Heart right ventricle (tissue), 16 donors: ENCODE results near the gene CTCFL. TPM values are rescaled to one million over a fixed set of nuclear protein-coding genes. Genes with fewer than 3 reads are reported as not detected.
A peak's percentile ranks its signal among the peaks of the same experiment; 100 is the strongest.

ENCODE experiments used
- ATAC-seq, 8 donors: fragments of 200-7000 bp; cut with Tn5 transposase; one replicate each; pipeline ENCODE4 v1.9.1; 2020; ENCODE audit warnings: mild to moderate bottlenecking in 8 of 8, moderate library complexity in 8 of 8, moderate number of reproducible peaks in 1 of 8
- DNase-seq, 2 donors: peaks; one replicate each; pipeline ENCODE4 v3.0.0-alpha.2; 2020
- H3K27ac ChIP-seq, 10 donors: fragments of 200-600 bp; sonication (generic) in 2 of 10; one replicate each; pipeline versions ENCODE4 v1.5.0 to v1.8.0; 2020 to 2022; ENCODE audit warnings: mild to moderate bottlenecking in 3 of 10
- H3K27me3 ChIP-seq, 7 donors: fragments of 200-600 bp; one replicate each; pipeline ENCODE4 v1.8.0; 2021 to 2022; ENCODE audit warnings: mild to moderate bottlenecking in 2 of 7
- H3K36me3 ChIP-seq, 9 donors: fragments of 200-600 bp; sonication (generic) in 1 of 9; one replicate each; pipeline versions ENCODE4 v1.5.0 to v1.8.0; 2020 to 2022; ENCODE audit warnings: mild to moderate bottlenecking in 2 of 9
- H3K4me1 ChIP-seq, 9 donors: fragments of 200-600 bp; sonication (generic) in 1 of 9; one replicate each; pipeline versions ENCODE4 v1.5.0 to v1.8.0; 2020 to 2022; ENCODE audit warnings: mild to moderate bottlenecking in 4 of 9
- H3K4me3 ChIP-seq, 10 donors: fragments of 200-600 bp; sonication (generic) in 2 of 10; one replicate each; pipeline versions ENCODE4 v1.5.0 to v1.8.0; 2020 to 2022; ENCODE audit warnings: mild to moderate bottlenecking in 7 of 10, moderate library complexity in 2 of 10
- H3K9me3 ChIP-seq, 11 donors: fragments of 200-600 bp in 10 of 11; sonication (generic) in 2 of 11; one replicate each; pipeline versions ENCODE4 v1.5.0 to v1.8.0; 2013 to 2022; ENCODE audit warnings: mild to moderate bottlenecking in 2 of 11, control low read depth in 1 of 11, moderate library complexity in 1 of 11
- CTCF ChIP-seq, 9 donors: fragments of 200-600 bp; sonication (generic) in 2 of 9; IDR thresholded peaks; one replicate each; pipeline versions ENCODE4 v1.5.0 to v1.8.0; 2021 to 2022; ENCODE audit warnings: antibody characterized with exemption in 9 of 9, mild to moderate bottlenecking in 5 of 9, moderate library complexity in 1 of 9
- WGBS, 2 donors: extraction: QIAGEN DNeasy Blood & Tissue Kit; methylation state at CpG; one replicate each; pipeline ENCODE4 v1.1.7; 2013; ENCODE audit warnings: inconsistent platforms in 1 of 2; 5-methylcytosine and 5-hydroxymethylcytosine counted together
- intact Hi-C, 10 donors: fragments of 100-400 bp; cut with DNase I; formaldehyde crosslinking; loops; one replicate each; pipeline versions ENCODE4 v1.11.1 to v1.14.2; 2022
- polyA plus RNA-seq, 2 donors: library from polyadenylated mRNA; stranded (reverse); fragments of 200-250 nt; gene quantifications; one replicate each; pipeline ENCODE4 v1.2.3, GENCODE V29; 2013
- total RNA-seq, 10 donors: library from RNA; stranded (reverse); fragmentation: NEBNext Ultra II Directional in 3 of 10; extraction: Animal tissue kit (Norgen Biotek cat#: 25700) in 3 of 10; gene quantifications; one replicate each; pipeline versions ENCODE4 v1.2.1 to v1.2.4, GENCODE V29; 2021 to 2023
- donor health status: Arrhythmogenic right ventricular cardiomyopathy.
- donor health status: ischemic (EF 13 %, LVEDD 7.1; RV severe dilation, severe dysfunction).
- donor health status: healthy with polysubstance abuse.
- donor health status: DM: no; HTN: yes; CAD: no.
- donor health status: DM: no; HTN: no; CAD: no.
- donor health status: ischemic (EF 25% LVEDD 6.9; RV normal size, moderate dysfunction).
- donor health status: ischemic (EF 25% LVEDD 5.7; RV mildly dilated, moderate dysfunction).
- donor health status: healthy.
- donor health status: DM: yes; HTN: yes; CAD: no.
- donor health status: Ischemic cardiomyopathy.
- donor health status: ischemic (EF 35%, LVEDD 5.7; RV mildly dilated, moderate dysfunction).
- donor health status: nonischemic (EF 11% LVEDD 7.7; RV severe dilation, severe dysfunction).
- donor health status: DM: yes; HTN: yes; CAD: no.
- donor health status: PGD.
- donor health status: ischemic (EF 29% LVEDD 5.4; RV normal size, mild dysfunction).
- donor health status: nonischemic (EF 23%, LVEDD 6.1; RV moderate dilation, normal function).

CTCFL gene
- total and polyA plus RNA-seq, 12 donors, result not detected

GRCh38 chr20:57500962-57501361 lies 24.0 kb downstream of the CTCFL start:
- H3K27me3 ChIP-seq, result peaks cover 0 to 63% (median 5%) of the 10 kb centered on the region in 7 donors
- no peaks in the 10 kb centered on the region for H3K36me3 ChIP-seq
- no peak for TF ChIP-seq CTCF (IDR thresholded peaks at IDR 0.05)
- H3K9me3 ChIP-seq, result no peaks in the 10 kb centered on the region
- 81 to 88% methylated on average over 17 of the region's 17 CpGs for WGBS, 2 donors
- no peak overlapping the region for H3K27ac ChIP-seq
- peaks cover 0 to 28% (median 6%) of the 10 kb centered on the region in 9 donors for H3K4me1 ChIP-seq
- DNase-seq (no peak), ATAC-seq (no peak)
- intact Hi-C loops, result loop anchor here in 1 of 10 donors (10.0 kb wide), 1 partner anchor 416 kb away; no protein-coding TSS in a partner anchor
- H3K4me3 ChIP-seq, result no peak overlapping the region

- intact Hi-C loops, result loop anchor here in 1 of 10 donors (10.0 kb wide), 1 partner anchor 415 kb away; no protein-coding TSS in a partner anchor
- H3K27me3 ChIP-seq, result peaks cover 0 to 67% (median 4%) of the 10 kb centered on the region in 7 donors
- H3K36me3 ChIP-seq, result no peaks in the 10 kb centered on the region
- no peak overlapping the region for H3K4me3 ChIP-seq
- H3K27ac ChIP-seq, result no peak overlapping the region
- 85 to 95% methylated on average over 7 of the region's 7 CpGs for WGBS, 2 donors
- DNase-seq (no peak), ATAC-seq (no peak)
- H3K4me1 ChIP-seq, result peaks cover 0 to 31% (median 6%) of the 10 kb centered on the region in 9 donors
- H3K9me3 ChIP-seq, result no peaks in the 10 kb centered on the region
- TF ChIP-seq CTCF (IDR thresholded peaks at IDR 0.05), result no peak
Observed at GRCh38 chr20:57500235-57500634, 24.7 kb downstream of the CTCFL start.

- DNase-seq, result no peak
- peaks cover 0 to 67% (median 4%) of the 10 kb centered on the region in 7 donors for H3K27me3 ChIP-seq
- H3K27ac ChIP-seq, result no peak overlapping the region
- intact Hi-C loops, result loop anchor here in 7 of 10 donors (5.0 to 10.0 kb wide), 5 partner anchors 65 to 415 kb away; no protein-coding TSS in a partner anchor
- 57 to 65% methylated on average over 14 of the region's 14 CpGs for whole genome bisulfite sequencing, 2 donors
- no peak for TF ChIP-seq CTCF (IDR thresholded peaks at IDR 0.05)
- peaks cover 0 to 37% (median 10%) of the 10 kb centered on the region in 9 donors for H3K4me1 ChIP-seq
- no peak overlapping the region for H3K4me3 ChIP-seq
- no peaks in the 10 kb centered on the region for H3K9me3 ChIP-seq
- no peak for ATAC-seq
- no peaks in the 10 kb centered on the region for H3K36me3 ChIP-seq
Observed at GRCh38 chr20:57499676-57500075, 25.3 kb downstream of the CTCFL start.

- DNase-seq, result no peak
- H3K27me3 ChIP-seq, result peaks cover 0 to 67% (median 4%) of the 10 kb centered on the region in 7 donors
- H3K4me1 ChIP-seq, result peaks cover 0 to 38% (median 16%) of the 10 kb centered on the region in 9 donors
- no peak overlapping the region for H3K27ac ChIP-seq
- H3K4me3 ChIP-seq, result no peak overlapping the region
- WGBS, 2 donors, result 39 to 48% methylated on average over 20 of the region's 20 CpGs
- H3K36me3 ChIP-seq, result no peaks in the 10 kb centered on the region
- peak in 5 of 9 donors; percentile 22 to 41 (median 32) for TF ChIP-seq CTCF (IDR thresholded peaks at IDR 0.05)
- intact Hi-C loops, result loop anchor here in 6 of 10 donors (5.0 to 10.0 kb wide), 4 partner anchors 64 to 404 kb away; no protein-coding TSS in a partner anchor
- peak in 3 of 8 donors; percentile 50 to 66 (median 53) for ATAC-seq
- no peaks in the 10 kb centered on the region for H3K9me3 ChIP-seq
Observed at GRCh38 chr20:57498425-57499400, 26.2 kb downstream of the CTCFL start.
